K562 (cell line): ENCODE results near the gene FSHR. TPM values are rescaled to one million over a fixed set of nuclear protein-coding genes. Genes with fewer than 3 reads are reported as not detected.

Experiments used
- ATAC-seq: fragments of 200-7000 bp; cut with Tn5 transposase; 3 replicates; pipeline ENCODE4 v1.9.1; 2020; ENCODE audit warnings: moderate library complexity
- BruUV-seq: library from RNA; stranded (reverse); fragments of 400-500 nt; replicated peaks from 2 replicates; lab custom pipeline; 2021; lab: Mats Ljungman, UMichigan
- CTCF ChIA-PET: fragments of 300-600 bp; formaldehyde crosslinking; extraction: SDS; loops from one replicate; lab custom pipeline; 2021; ENCODE audit warnings: low intra/inter-chr PET ratio; lab: Yijun Ruan, JAX
- POLR2A ChIA-PET: fragments of 300-600, 350-650 bp; sonication (Branson Sonifier 250); formaldehyde crosslinking; extraction: SDS; loops from one replicate; lab custom pipeline; 2021; ENCODE audit warnings: antibody characterized with exemption, inconsistent platforms; lab: Yijun Ruan, JAX
- DNase-seq, 4 experiments: peaks; one replicate each; pipeline versions ENCODE4 v3.0.0 to v3.0.0-alpha.2; 2011 to 2018; ENCODE audit warnings: low spot score in 3 of 4, mixed read lengths in 3 of 4; ENCODE audit errors: extremely low read depth in 1 of 4
- FAIRE-seq: peaks from 2 replicates; lab custom pipeline; 2011; peaks lifted over from hg19 to GRCh38; lab: Jason Lieb, UNC
- H2AFZ ChIP-seq: 2 replicates; pipeline ENCODE4 v1.6.0; 2011; ENCODE audit warnings: low read depth, low read length, control low read depth, inconsistent platforms
- H3K27ac ChIP-seq: fragments of 200-600 bp; 3 replicates; pipeline ENCODE4 v1.8.0; 2011; ENCODE audit warnings: low read depth, mild to moderate bottlenecking, control low read depth, inconsistent platforms, low read length, moderate library complexity, mixed read lengths; ENCODE audit errors: extremely low read depth
- H3K27me3 ChIP-seq, 2 experiments: fragments of 300-600 bp in 1 of 2; 2 replicates in 1 of 2; 3 replicates in 1 of 2; pipeline versions ENCODE4 v1.6.0 to v1.8.0; 2011; ENCODE audit warnings: inconsistent platforms in 2 of 2, low read length in 2 of 2, mild to moderate bottlenecking in 1 of 2, mixed read lengths in 1 of 2, moderate library complexity in 1 of 2; ENCODE audit not compliant: control insufficient read depth in 2 of 2, insufficient read depth in 2 of 2
- H3K36me3 ChIP-seq: fragments of 300-600 bp; 3 replicates; pipeline ENCODE4 v1.8.0; 2011; ENCODE audit warnings: mild to moderate bottlenecking, low read length, inconsistent platforms; ENCODE audit not compliant: control insufficient read depth, insufficient read depth
- H3K4me1 ChIP-seq, 2 experiments: fragments of 200-600 bp in 1 of 2; replicated peaks in 1 of 2; 2 replicates in 1 of 2; 3 replicates in 1 of 2; pipeline versions ENCODE4 v1.5.1 to v1.8.0; 2011; ENCODE audit warnings: inconsistent platforms in 2 of 2, low read length in 2 of 2, mild to moderate bottlenecking in 1 of 2, mixed read lengths in 1 of 2, moderate library complexity in 1 of 2; ENCODE audit not compliant: control insufficient read depth in 2 of 2, insufficient read depth in 2 of 2
- H3K4me2 ChIP-seq: 2 replicates; pipeline ENCODE4 v1.6.1; 2011; ENCODE audit warnings: low read length, control low read depth, inconsistent platforms, mixed read lengths; ENCODE audit not compliant: insufficient read depth
- H3K4me3 ChIP-seq: fragments of 200-600 bp; sonication (generic), shearing (Covaris generic); 2 replicates; pipeline ENCODE4 v1.5.1; 2016; ENCODE audit warnings: control low read depth, inconsistent platforms
- H3K79me2 ChIP-seq: fragments of 200-600 bp; 3 replicates; pipeline ENCODE4 v1.8.0; 2011; ENCODE audit warnings: low read length, inconsistent platforms; ENCODE audit not compliant: control insufficient read depth, insufficient read depth
- H3K9ac ChIP-seq, 2 experiments: 2 replicates each; pipeline versions ENCODE4 v1.6.0 to v1.6.1; 2011; ENCODE audit warnings: low read depth in 2 of 2, low read length in 2 of 2, control low read depth in 1 of 2, inconsistent platforms in 1 of 2, mild to moderate bottlenecking in 1 of 2, mixed read lengths in 1 of 2; ENCODE audit not compliant: insufficient read depth in 1 of 2
- H3K9me1 ChIP-seq: one replicate; pipeline ENCODE4 v1.6.0; 2011; ENCODE audit warnings: inconsistent platforms, mild to moderate bottlenecking, low read length, moderate library complexity; ENCODE audit not compliant: control insufficient read depth, insufficient read depth
- H3K9me3 ChIP-seq: replicated peaks from 2 replicates; pipeline ENCODE4 v1.5.1; 2011; ENCODE audit warnings: low read depth, low read length, inconsistent platforms; ENCODE audit not compliant: control insufficient read depth, insufficient read depth
- H4K20me1 ChIP-seq: replicated peaks from 2 replicates; pipeline ENCODE4 v1.6.1; 2011; ENCODE audit warnings: low read length, inconsistent platforms, mixed read lengths; ENCODE audit not compliant: control insufficient read depth, insufficient read depth
- TBP ChIP-seq: optimal IDR thresholded peaks from 2 replicates; pipeline ENCODE3; 2011; ENCODE audit warnings: low read depth, low read length, improper control_type of control experiment
- WGBS: fragments of 100-300 bp; shearing (Covaris generic); methylation state at CpG from one replicate; pipeline ENCODE4 v1.1.6; 2016; ENCODE audit warnings: low coverage, mixed read lengths; ENCODE audit not compliant: insufficient coverage; ENCODE audit errors: missing lambda C conversion rate; 5-methylcytosine and 5-hydroxymethylcytosine counted together
- in situ Hi-C: fragments of 300-500 bp; cut with MboI; formaldehyde crosslinking; loops from 4 replicates; pipeline ENCODE4 v1.15.0; 2018; ENCODE audit warnings: inconsistent platforms, mixed read lengths
- intact Hi-C: fragments of 100-400 bp; cut with micrococcal nuclease; formaldehyde crosslinking; loops from 2 replicates; pipeline ENCODE4 v1.14.2; 2022
- microRNA-seq: library from miRNA; unstranded; fragments of <30 nt; microRNA quantifications from one replicate; pipeline ENCODE4, GENCODE V29; 2018; ENCODE audit warnings: borderline microRNAs expressed
- polyA plus RNA-seq, 8 experiments: library from polyadenylated mRNA; depleted of rRNA in 4 of 8; stranded (reverse) in 5 of 8; unstranded in 3 of 8; fragments of >200 nt; fragmentation: Nextera tagmentation in 2 of 8; fragmentation: Illumina TruSeq in 1 of 8; extraction: Ambion mirVana in 2 of 8; extraction: Trizol in 1 of 8; gene quantifications; 2 replicates each; pipeline versions ENCODE4 v1.2.1 to v1.2.3, GENCODE V29; 2011 to 2014; ENCODE audit warnings: inconsistent platforms in 1 of 8, missing spikeins in 1 of 8
- small RNA-seq: library from RNA; depleted of rRNA; stranded (forward); fragments of <200 nt; gene quantifications from one replicate; pipeline ENCODE3, GENCODE V24; 2014
- total RNA-seq, 7 experiments: library from RNA; depleted of rRNA in 6 of 7; stranded (reverse); fragments of >200 nt in 6 of 7; fragmentation: Illumina TruSeq in 2 of 7; extraction: Trizol in 2 of 7; gene quantifications; 2 replicates each; pipeline versions ENCODE4 v1.2.1 to v1.2.3, GENCODE V29; 2011 to 2021; ENCODE audit warnings: low replicate concordance in 1 of 7

Gene FSHR
- total and polyA plus RNA-seq, 9 of the 15 experiments (the other 6 are each of a cell fraction or from before 2014, with no cell fraction given) = not detected

- CTCF ChIA-PET = no interaction called here
- Histone ChIP-seq H3K4me1 (no peaks in the 10 kb centered on the region), H3K36me3 (no peaks in the 10 kb centered on the region), H3K9me1 (no peaks in the 10 kb centered on the region), H3K9me3 (no peaks in the 10 kb centered on the region; the same call in 1 of the 2 replicates), H4K20me1 (no peaks in the 10 kb centered on the region), H3K79me2 (no peaks in the 10 kb centered on the region), H3K4me3 (no peak overlapping the region), H3K4me2 (no peak overlapping the region), H2AFZ (no peak overlapping the region), H3K9ac (no peak overlapping the region), H3K27me3 (no peaks in the 10 kb centered on the region), H3K27ac (no peak overlapping the region)
- no TSS peak for BruUV-seq
- TF ChIP-seq TBP = no peak
- no peak for FAIRE-seq
- in situ Hi-C loops = no loop called here
- POLR2A ChIA-PET = no interaction called here
- no peak for ATAC-seq
- no peak for DNase-seq
- intact Hi-C loops = no loop called here
- WGBS = 0% methylated on average over 1 of the region's 1 CpG
Measured at GRCh38 chr2:48914477-48915089, 239.7 kb downstream of the FSHR start.

Small RNAs within 50 kb of the gene (microRNA-seq; reads per million reads assigned to microRNA genes)
- not detected for gene MIR548BA

Small RNAs within 50 kb of the gene (small RNA-seq; reads per million reads assigned to genes)
- not detected for gene MIR548BA
